RPMI8226 (cell line): ENCODE measurements around the gene AQP7.
"Not testable (repeated sequence)": the region's sequence is repeated elsewhere in the genome, so short reads cannot be mapped to it uniquely, and the experiment has no call there.

Source experiments
- DNase-seq: peaks from one replicate; pipeline ENCODE4 v3.0.0-alpha.2; 2015

AQP7 gene

DNA sequence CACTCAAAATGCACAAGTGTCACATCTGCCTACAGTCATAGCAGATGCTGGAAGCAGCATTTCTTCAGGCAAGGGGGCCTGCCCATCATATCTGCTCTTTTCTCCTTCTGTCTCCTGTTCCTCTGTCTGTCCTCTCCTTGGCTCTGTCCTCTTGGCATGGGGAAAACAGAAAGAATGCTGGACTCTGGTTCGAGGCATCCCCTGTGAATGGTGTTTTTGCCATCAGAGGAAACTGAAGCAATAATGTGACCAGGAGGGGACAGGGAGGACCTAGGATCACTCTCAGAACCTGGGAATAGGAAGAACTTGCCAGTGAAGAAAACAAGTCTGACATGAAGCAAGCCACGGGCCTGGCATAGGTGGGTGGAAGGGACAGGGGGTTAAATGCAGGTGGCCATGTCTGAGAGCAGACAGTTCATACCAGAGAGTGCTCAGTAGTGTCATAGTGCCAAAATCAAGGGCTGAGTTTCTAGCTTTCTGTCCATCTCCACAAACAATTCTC, 35.3 kb downstream of the AQP7 start:
- DNase-seq = no peak

DNA sequence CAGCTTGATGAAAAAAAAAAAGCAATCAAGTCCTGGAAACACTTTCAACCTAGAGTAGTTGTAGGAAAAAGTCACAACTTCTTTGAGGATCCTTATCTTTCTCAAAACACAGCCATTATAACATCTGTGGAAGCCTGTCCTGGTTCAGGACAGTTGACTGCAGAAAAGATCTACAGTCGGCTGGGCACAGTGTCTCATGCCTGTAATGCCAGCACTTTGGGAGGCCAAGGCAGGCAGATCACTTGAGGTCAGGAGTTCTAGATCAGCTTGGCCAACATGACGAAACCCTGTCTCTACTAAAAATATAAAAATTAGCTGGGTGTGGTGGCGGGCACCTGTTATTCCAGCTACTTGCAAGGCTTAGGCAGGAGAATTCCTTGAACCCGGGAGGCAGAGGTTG, 37.6 kb downstream of the AQP7 start:
- not testable (repeated sequence) for DNase-seq

DNA sequence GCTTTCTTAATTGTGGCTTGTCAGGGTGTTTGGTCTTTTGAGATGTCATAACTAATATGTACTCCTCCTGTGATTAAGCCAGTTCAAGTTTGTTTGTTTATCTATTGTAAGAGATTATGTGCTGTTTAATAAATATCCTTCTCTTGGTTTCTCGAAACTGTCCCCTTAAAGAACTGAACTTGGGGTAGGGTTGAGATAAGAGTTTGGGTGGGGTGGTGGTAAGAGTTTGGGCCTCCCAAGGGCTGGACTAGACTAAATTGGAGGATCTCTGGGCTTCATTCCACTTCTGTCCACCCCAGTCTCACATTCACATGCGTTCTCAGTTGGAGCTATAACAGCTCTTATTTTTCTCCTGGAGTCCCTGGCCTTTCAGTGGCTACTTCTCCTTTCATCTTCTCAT, 38.2 kb downstream of the AQP7 start:
- no peak for DNase-seq

DNA sequence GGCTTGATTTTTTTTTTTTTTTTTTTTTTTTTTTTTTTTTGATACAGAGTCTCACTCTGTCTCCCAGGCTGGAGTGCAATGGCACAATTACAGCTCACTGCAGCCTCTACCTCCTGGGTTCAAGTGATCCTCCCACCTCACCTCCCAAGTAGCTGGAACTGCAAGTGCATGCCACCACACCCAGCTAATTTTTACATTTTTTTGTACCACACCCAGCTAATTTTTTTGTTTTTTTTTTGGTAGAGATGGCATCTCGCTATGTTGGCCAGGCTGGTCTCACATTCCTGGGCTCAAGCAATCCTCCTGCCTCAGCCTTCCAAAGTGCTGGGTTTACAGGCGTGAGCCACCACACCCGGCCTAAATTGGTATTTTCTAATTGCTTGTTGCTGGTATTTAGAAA, 43.7 kb downstream of the AQP7 start:
- not testable (repeated sequence) for DNase-seq

DNA sequence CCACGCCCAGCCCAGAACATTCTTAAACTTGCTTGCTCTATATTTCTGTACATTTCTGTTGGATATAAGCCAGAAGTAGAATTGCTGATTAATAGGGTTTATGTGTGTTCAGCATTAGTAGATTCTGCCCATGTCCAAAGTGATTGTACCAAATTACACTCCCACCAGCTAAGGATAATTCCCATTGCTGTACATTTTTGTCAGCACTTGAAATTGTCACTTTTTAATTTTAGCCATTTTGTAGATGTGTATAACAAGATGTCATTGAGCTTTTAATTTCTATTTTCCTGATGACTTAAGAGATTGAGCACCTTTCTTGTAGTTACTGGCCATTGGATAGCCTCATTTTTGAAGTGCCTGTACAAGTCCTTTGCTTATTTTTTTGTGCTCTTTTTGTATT, 46.4 kb downstream of the AQP7 start:
- no peak for DNase-seq

DNA sequence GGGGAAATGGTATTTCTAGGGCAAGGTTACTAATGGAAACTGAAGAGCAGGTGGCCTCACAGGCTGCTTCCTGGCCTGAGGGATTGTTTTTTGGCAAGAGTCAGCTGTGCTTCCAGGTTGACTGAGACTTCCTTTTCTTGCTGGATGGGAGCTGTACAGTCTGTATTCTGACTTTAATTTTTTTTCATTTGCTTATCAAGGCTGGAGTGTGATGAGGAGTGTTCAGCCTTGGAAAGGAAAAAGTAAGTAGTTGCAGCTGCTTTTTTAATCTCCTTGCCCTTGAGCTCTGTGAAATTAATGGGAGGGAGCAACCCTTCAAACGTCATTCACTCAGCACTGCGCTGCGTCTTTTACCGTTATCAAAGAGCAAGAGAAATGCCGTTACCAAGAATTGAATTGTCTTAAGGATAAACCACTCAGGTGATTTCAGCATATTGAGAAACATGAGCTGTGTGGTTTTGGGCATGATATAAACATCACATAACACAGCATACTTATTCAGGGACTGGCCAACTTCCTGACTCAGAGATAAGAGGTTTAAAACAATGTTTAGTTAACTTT, 47.6 kb downstream of the AQP7 start:
- no peak for DNase-seq

DNA sequence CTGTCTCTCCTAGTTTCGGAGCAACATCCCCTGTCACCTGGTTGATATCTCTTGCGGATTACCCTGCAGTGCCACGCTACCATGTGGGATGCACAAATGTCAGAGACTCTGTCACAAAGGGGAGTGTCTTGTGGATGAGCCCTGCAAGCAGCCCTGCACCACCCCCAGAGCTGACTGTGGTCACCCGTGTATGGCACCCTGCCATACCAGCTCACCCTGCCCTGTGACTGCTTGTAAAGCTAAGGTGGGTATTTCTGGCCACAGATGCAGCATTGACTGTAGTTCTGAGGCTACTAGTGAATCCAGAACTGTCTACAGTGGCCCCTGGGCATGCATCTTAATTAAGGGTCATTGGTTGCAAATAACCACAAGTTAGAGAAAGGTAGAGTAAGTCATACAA, 50.8 kb downstream of the AQP7 start:
- no peak for DNase-seq

DNA sequence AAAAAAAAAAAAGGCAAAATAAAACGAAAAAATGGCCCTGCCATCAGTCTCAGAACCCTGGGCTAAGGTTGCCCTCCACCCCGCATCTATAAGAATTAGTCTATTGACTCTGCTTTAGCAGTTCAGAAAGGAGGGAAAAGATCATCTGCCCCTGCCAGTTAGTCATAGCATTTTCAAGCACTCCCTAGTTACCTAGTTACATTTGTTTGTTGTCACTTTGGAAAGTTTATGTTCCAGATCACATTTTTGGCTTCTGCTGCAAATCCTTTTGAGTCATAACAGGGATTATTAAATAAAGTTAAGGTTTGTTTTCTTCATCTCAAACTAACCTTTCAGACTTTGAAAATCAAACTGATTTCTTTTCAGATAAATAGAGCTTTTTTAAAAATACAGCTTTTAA, 52.1 kb downstream of the AQP7 start:
- DNase-seq = no peak

DNA sequence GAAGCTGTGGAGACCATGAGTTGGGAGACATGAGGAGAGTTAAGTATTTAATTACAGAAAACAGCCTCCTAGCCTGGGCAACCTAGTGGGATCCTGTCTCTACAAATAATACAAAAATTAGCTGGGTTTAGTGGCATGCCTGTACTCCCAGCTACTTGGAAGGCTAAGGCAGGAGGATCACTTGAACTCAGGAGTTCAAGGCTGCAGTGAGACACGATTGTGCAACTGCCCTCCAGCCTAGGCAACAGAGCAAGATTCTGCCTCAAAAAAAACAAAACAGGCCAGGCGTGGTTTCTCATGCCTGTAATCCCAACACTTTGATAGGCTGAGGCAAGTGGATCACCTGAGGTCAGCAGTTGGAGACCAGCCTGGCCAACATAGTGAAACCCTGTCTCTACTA, 52.6 kb downstream of the AQP7 start:
- no peak for DNase-seq

DNA sequence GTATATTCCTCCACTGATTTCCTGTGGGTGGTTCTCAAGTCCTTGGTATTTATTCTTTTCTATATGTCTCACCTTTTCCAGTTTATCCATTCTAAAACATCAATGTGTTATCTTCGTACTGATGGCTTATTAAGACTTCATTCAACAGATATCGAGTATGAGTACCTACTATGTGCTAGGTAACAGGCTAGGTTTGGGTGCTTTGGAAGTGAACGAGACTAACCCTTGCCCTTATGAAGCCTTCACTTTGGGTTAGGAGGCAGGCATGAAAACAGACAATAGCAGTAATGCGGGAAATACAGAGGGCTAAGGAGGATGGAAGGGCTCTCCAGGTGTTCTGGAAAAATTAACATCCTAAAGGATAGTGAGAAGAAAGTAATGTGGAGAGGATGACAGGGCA, 53.4 kb downstream of the AQP7 start:
- no peak for DNase-seq

DNA sequence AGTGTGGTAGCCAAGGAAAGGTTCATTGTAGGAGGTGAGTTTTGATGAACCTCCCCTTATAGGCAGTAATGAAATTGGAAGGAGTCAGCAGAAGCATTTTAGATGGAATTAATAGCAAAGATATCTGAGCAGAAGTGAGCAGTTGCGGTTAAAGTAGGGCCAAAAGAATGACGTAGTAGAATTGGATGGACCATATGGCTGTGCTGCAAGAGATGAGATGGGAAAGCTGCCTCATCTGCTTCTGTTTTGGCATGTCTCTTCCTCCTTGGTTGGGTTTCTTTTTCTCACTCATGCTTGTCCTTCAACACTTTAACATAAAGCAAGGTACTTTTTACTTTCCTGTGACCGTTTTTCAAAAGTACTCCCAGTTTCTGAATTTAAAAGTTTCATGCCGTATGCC, 55.8 kb downstream of the AQP7 start:
- DNase-seq = no peak

DNA sequence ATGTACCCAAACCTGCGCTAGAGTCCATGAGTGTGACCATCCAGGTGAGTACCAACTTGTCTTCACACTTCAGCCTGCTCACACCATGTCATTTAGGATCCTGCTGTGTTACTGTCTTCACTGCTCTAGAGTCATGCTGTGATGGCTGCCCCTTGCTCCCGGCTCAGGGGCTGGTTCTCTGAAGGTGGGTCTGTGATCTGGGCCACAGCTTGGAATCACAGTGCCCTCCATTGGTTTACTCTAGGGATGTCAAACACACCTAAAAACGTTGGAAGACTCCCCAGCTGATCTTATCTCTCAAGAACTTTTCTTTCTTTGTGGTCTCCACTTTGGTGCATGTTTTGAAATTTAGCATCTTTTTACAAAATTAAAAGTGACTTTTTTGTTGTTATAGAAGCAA, 58.2 kb downstream of the AQP7 start:
- no peak for DNase-seq

DNA sequence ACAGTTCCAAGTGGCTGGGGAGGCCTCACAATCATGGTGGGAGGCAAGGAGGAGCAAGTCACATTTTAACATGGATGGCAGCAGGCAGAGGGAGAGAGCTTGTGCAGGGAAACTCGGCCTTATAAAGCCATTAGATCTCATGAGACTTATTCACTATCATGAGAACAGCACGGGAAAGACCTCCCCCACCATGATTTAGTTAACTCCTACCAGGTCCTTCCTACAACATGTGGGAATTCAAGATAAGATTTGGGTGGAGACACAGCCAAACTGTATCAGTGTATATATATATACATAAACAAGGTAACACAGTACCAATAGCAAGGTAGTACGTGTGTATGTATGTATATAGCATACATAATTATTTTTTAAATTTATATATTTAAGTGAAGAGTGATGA, 61.2 kb downstream of the AQP7 start:
- no peak for DNase-seq

DNA sequence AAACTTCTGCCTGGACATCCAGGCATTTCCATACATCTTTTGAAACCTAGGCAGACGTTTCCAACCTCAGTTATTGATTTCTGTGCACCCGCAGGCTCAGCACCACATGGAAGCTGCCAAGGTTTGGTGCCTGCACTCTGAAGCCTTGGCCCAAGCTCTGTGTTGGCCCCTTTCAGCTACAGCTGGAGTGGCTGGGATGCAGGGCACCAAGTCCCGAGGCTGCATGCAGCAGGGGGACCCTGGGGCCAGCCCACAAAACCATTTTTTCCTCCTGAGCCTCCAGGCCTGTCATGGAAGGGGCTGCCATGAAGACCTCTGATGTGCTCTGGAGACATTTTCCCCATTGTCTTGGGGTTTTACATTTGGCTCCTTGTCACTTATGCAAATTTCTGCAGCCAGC, 62.2 kb downstream of the AQP7 start:
- DNase-seq = no peak
